ENCODE data around the gene NPPC. TPM values are rescaled to one million over a fixed set of nuclear protein-coding genes. Genes with fewer than 3 reads are reported as not detected.

NPPC gene
- total and polyA plus RNA-seq, 10 of the 15 experiments (the other 5 are each of a cell fraction or from before 2014, with no cell fraction given): 0.15 TPM; not detected in 9

- TF ChIP-seq, protein P1, sequence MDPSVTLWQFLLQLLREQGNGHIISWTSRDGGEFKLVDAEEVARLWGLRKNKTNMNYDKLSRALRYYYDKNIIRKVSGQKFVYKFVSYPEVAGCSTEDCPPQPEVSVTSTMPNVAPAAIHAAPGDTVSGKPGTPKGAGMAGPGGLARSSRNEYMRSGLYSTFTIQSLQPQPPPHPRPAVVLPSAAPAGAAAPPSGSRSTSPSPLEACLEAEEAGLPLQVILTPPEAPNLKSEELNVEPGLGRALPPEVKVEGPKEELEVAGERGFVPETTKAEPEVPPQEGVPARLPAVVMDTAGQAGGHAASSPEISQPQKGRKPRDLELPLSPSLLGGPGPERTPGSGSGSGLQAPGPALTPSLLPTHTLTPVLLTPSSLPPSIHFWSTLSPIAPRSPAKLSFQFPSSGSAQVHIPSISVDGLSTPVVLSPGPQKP (IDR thresholded peaks at IDR 0.05; ENCODE audit: low read depth, low read length): no peak
- no peak for TF ChIP-seq FOS (IDR thresholded peaks at IDR 0.05; ENCODE audit: borderline replicate concordance, extremely low read depth, insufficient read length)
- no peak for TF ChIP-seq CHD4 (IDR thresholded peaks at IDR 0.05)
- no peak for TF ChIP-seq SP1 (IDR thresholded peaks at IDR 0.05; ENCODE audit: low read depth, low read length)
- no peak for TF ChIP-seq MTA2 (IDR thresholded peaks at IDR 0.05; ENCODE audit: low read depth)
- no peak for TF ChIP-seq NKRF (conservative IDR thresholded peaks at IDR 0.05)
- no peak for TF ChIP-seq IRF4 (IDR thresholded peaks at IDR 0.05; ENCODE audit: low read depth, low read length)
- no peak for TF ChIP-seq NBN (IDR thresholded peaks at IDR 0.05)
- TF ChIP-seq SUPT20H (IDR thresholded peaks at IDR 0.05; ENCODE audit: borderline replicate concordance, control insufficient read depth, low read depth, low read length): no peak
Measured at GRCh38 chr2:231909631-231910030, 16.6 kb downstream of the NPPC start (continued).

DNA sequence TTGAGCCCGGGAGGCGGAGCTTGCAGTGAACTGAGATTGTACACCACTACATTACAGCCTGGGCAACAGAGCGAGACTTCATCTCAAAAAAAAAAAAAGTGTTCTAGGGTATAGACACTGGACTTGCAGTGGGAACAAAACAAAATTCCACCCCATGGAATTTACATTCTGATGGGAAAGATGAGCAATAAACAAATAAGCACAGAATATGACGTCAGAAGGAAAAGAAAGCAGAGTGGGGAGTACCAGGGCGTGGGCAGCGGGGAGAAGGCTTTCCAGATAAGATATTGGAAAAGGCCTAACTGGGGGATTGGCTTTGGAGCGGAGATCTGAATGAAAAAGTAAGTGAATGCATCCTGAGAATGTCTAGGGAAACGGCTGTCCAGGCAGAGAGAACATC is 17.6 kb downstream of the NPPC start:
- ChIA-PET POLR2A (no interaction called here), SMC1A (ENCODE audit: uncharacterized antibody, unreplicated experiment) (interaction anchor here (0.9 kb wide), 1 partner anchor 153 kb away, joined by 3 read pairs; no protein-coding TSS in a partner anchor), RAD21 (ENCODE audit: unreplicated experiment) (no interaction called here), CTCF (interaction anchor here (0.6 to 1.8 kb wide), 3 partner anchors 227 to 418 kb away, joined by 3 to 4 read pairs (median 3); no protein-coding TSS in a partner anchor)
- WGBS (ENCODE audit: insufficient coverage, insufficient replicate concordance, low lambda C conversion rate, missing lambda C conversion rate): 56% methylated on average over 8 of the region's 8 CpGs
- no TSS peak for BruUV-seq (replicated peaks)
- Histone ChIP-seq H3K9ac (ENCODE audit: control insufficient read depth, insufficient read depth, low read length) (no peak overlapping the region), H3K4me1 (ENCODE audit: control insufficient read depth, insufficient read depth, low read length) (no peaks in the 10 kb centered on the region), H3K79me2 (ENCODE audit: control insufficient read depth, insufficient read depth, low read length) (no peaks in the 10 kb centered on the region), H2AFZ (ENCODE audit: control insufficient read depth, low read depth, low read length) (no peak overlapping the region), H3K27me3 (replicated peaks in 1 of 2; ENCODE audit: control insufficient read depth in 2 of 2, insufficient read depth in 2 of 2, low read length in 1 of 2) (no peaks in the 10 kb centered on the region; a peak in 1 of 4 replicates), H3K4me3 (no peak overlapping the region), H3K9me3 (replicated peaks; ENCODE audit: control insufficient read depth, insufficient read depth, low read length) (no peaks in the 10 kb centered on the region), H3K27ac (ENCODE audit: control insufficient read depth, insufficient read depth) (no peak overlapping the region), H4K20me1 (ENCODE audit: control insufficient read depth, insufficient read depth) (no peaks in the 10 kb centered on the region), H3K36me3 (ENCODE audit: control insufficient read depth in 2 of 2, insufficient read depth in 2 of 2, low read length in 1 of 2) (no peaks in the 10 kb centered on the region), H3K4me2 (ENCODE audit: control insufficient read depth, insufficient read depth) (no peak overlapping the region)
- intact Hi-C loops (cut with micrococcal nuclease; ENCODE audit: unreplicated experiment) (no loop called here), in situ Hi-C loops (cut with MboI) (loop anchor here (5.0 kb wide), 2 partner anchors 419 to 524 kb away; no protein-coding TSS in a partner anchor)
- TF ChIP-seq EGR1 (IDR thresholded peaks at IDR 0.05; ENCODE audit: borderline replicate concordance in 1 of 2, low read depth in 2 of 2, low read length in 2 of 2) (no peak), PKNOX1 (IDR thresholded peaks at IDR 0.05) (no peak), IRF3 (IDR thresholded peaks at IDR 0.05) (no peak), RBBP5 (conservative IDR thresholded peaks at IDR 0.05) (no peak)
- FAIRE-seq (no peak), DNase-seq (ENCODE audit: low read depth, low spot score) (no peak), ATAC-seq (no peak)
